SK-N-SH (cell line): ENCODE data around the gene ILK. TPM values are rescaled to one million over a fixed set of nuclear protein-coding genes. Genes with fewer than 3 reads are reported as not detected.

Experiments used
- CTCF ChIA-PET: fragments of 300-600, 350-600 bp; formaldehyde crosslinking; extraction: SDS; loops from one replicate; lab custom pipeline; 2021; lab: Yijun Ruan, JAX
- POLR2A ChIA-PET: fragments of 350-600 bp; sonication (Branson Sonifier 250); formaldehyde crosslinking; extraction: SDS; loops from one replicate; lab custom pipeline; 2020; ENCODE audit warnings: antibody characterized with exemption, inconsistent platforms; lab: Yijun Ruan, JAX
- DNase-seq: peaks from one replicate; pipeline ENCODE4 v3.0.0; 2012
- H2AFZ ChIP-seq: fragments of 200-600 bp; sonication (generic); 2 replicates; pipeline ENCODE4 v1.8.1; 2016; ENCODE audit warnings: antibody characterized with exemption, mild to moderate bottlenecking, low read depth
- H3F3A ChIP-seq: fragments of 200-600 bp; sonication (generic); replicated peaks from 2 replicates; pipeline ENCODE3; 2016; ENCODE audit warnings: antibody characterized with exemption, mild to moderate bottlenecking; ENCODE audit not compliant: insufficient read depth
- H3K27ac ChIP-seq, 2 experiments: fragments of 200-500 bp in 1 of 2; fragments of 200-600 bp in 1 of 2; sonication (Bioruptor generic) in 1 of 2; sonication (generic), shearing (Covaris generic) in 1 of 2; 2 replicates each; pipeline versions ENCODE4 v1.5.1 to v1.6.1; 2014 to 2016; ENCODE audit warnings: low read depth in 2 of 2, inconsistent platforms in 1 of 2, low read length in 1 of 2, mild to moderate bottlenecking in 1 of 2, mixed read lengths in 1 of 2
- H3K27me3 ChIP-seq: fragments of 200-600 bp; sonication (generic), shearing (Covaris generic); 2 replicates; pipeline ENCODE4 v1.6.1; 2016; ENCODE audit warnings: mixed run types; ENCODE audit not compliant: insufficient read depth
- H3K36me3 ChIP-seq, 2 experiments: fragments of 200-500 bp in 1 of 2; fragments of 200-600 bp in 1 of 2; sonication (Bioruptor generic) in 1 of 2; sonication (generic) in 1 of 2; replicated peaks in 1 of 2; 2 replicates each; pipeline versions ENCODE3 to v1.5.1; 2014 to 2016; ENCODE audit warnings: low read length in 1 of 2, mild to moderate bottlenecking in 1 of 2; ENCODE audit not compliant: insufficient read depth in 2 of 2, control insufficient read depth in 1 of 2
- H3K4me1 ChIP-seq, 2 experiments: fragments of 200-500 bp in 1 of 2; fragments of 200-600 bp in 1 of 2; sonication (Bioruptor generic) in 1 of 2; sonication (generic), shearing (Covaris generic) in 1 of 2; 2 replicates each; pipeline versions ENCODE4 v1.5.1 to v1.6.1; 2014 to 2016; ENCODE audit warnings: low read depth in 1 of 2, low read length in 1 of 2, mixed run types in 1 of 2; ENCODE audit not compliant: insufficient read depth in 2 of 2, control insufficient read depth in 1 of 2
- H3K4me2 ChIP-seq: fragments of 200-600 bp; sonication (generic), shearing (Covaris generic); 2 replicates; pipeline ENCODE4 v1.6.1; 2017; ENCODE audit warnings: mixed run types
- H3K4me3 ChIP-seq, 2 experiments: fragments of 200-500 bp in 1 of 2; fragments of 200-600 bp in 1 of 2; sonication (Bioruptor generic) in 1 of 2; sonication (generic), shearing (Covaris generic) in 1 of 2; 2 replicates each; pipeline versions ENCODE4 v1.5.1 to v1.8.1; 2014 to 2016; ENCODE audit warnings: low read depth in 2 of 2, inconsistent platforms in 1 of 2, low read length in 1 of 2, mild to moderate bottlenecking in 1 of 2, mixed read lengths in 1 of 2, moderate library complexity in 1 of 2
- H3K79me2 ChIP-seq: fragments of 200-600 bp; sonication (generic); 2 replicates; pipeline ENCODE4 v1.8.1; 2017; ENCODE audit warnings: mild to moderate bottlenecking; ENCODE audit not compliant: insufficient read depth
- H3K9ac ChIP-seq: fragments of 200-600 bp; sonication (generic); 2 replicates; pipeline ENCODE4 v1.6.1; 2017; ENCODE audit warnings: mixed run types
- H3K9me2 ChIP-seq: fragments of 200-600 bp; sonication (generic); 2 replicates; pipeline ENCODE4 v1.6.1; 2017; ENCODE audit warnings: mixed run types
- H3K9me3 ChIP-seq: fragments of 200-600 bp; sonication (generic); 2 replicates; pipeline ENCODE4 v1.6.1; 2017; ENCODE audit warnings: mixed run types, mild to moderate bottlenecking, moderate library complexity
- H4K20me1 ChIP-seq: fragments of 200-600 bp; sonication (generic); 2 replicates; pipeline ENCODE4 v1.6.1; 2017; ENCODE audit warnings: mild to moderate bottlenecking, mixed run types; ENCODE audit not compliant: insufficient read depth
- CTCF ChIP-seq: fragments of 200-600 bp; sonication (generic); IDR thresholded peaks from 2 replicates; pipeline ENCODE4 v1.6.1; 2017; ENCODE audit warnings: antibody characterized with exemption, mild to moderate bottlenecking, moderate library complexity
- ELF1 ChIP-seq: IDR thresholded peaks from 2 replicates; pipeline ENCODE4 v1.4.0; 2012
- EP300 ChIP-seq, 2 experiments: IDR thresholded peaks; 2 replicates each; pipeline versions ENCODE4 v1.4.0 to v1.6.1; 2012; ENCODE audit warnings: borderline replicate concordance in 1 of 2, low read depth in 1 of 2, low read length in 1 of 2
- FOSL2 ChIP-seq: IDR thresholded peaks from 2 replicates; pipeline ENCODE4 v1.4.0; 2012; ENCODE audit warnings: low read depth, mild to moderate bottlenecking, moderate library complexity, borderline replicate concordance
- FOXJ3 ChIP-seq: sonication (generic); formaldehyde crosslinking; IDR thresholded peaks from 2 replicates; pipeline ENCODE4 v1.5.1; 2020; ENCODE audit warnings: mild to moderate bottlenecking, missing genetic modification reagents
- GABPA ChIP-seq: IDR thresholded peaks from 2 replicates; pipeline ENCODE4 v1.4.0; 2012; ENCODE audit warnings: low read depth, mild to moderate bottlenecking
- IRF3 ChIP-seq: fragments of 150-350 bp; IDR thresholded peaks from 2 replicates; pipeline ENCODE4 v1.6.1; 2016; ENCODE audit warnings: mild to moderate bottlenecking, low read depth, low read length
- JUND ChIP-seq: IDR thresholded peaks from 2 replicates; pipeline ENCODE4 v1.4.0; 2012
- MXI1 ChIP-seq: IDR thresholded peaks from 2 replicates; pipeline ENCODE4 v1.6.1; 2012; ENCODE audit warnings: mild to moderate bottlenecking, low read depth, low read length, improper control_type of control experiment
- NFIC ChIP-seq: IDR thresholded peaks from 2 replicates; pipeline ENCODE4 v1.4.0; 2012; ENCODE audit warnings: borderline replicate concordance
- NRF1 ChIP-seq: IDR thresholded peaks from 2 replicates; pipeline ENCODE4 v1.6.1; 2012; ENCODE audit warnings: low read depth, mild to moderate bottlenecking, low read length
- PBX3 ChIP-seq: IDR thresholded peaks from 2 replicates; pipeline ENCODE4; 2012
- POLR2AphosphoS5 ChIP-seq: IDR thresholded peaks from 2 replicates; pipeline ENCODE4 v1.6.1; 2012; ENCODE audit warnings: low read depth, low read length
- RAD21 ChIP-seq: IDR thresholded peaks from 2 replicates; pipeline ENCODE4 v1.6.1; 2012; ENCODE audit warnings: mild to moderate bottlenecking, low read length
- RCOR1 ChIP-seq: fragments of 150-350 bp; IDR thresholded peaks from 2 replicates; pipeline ENCODE4 v1.6.1; 2017; ENCODE audit warnings: antibody characterized with exemption, low read length
- REST ChIP-seq: IDR thresholded peaks from 2 replicates; pipeline ENCODE4 v1.6.1; 2012; ENCODE audit warnings: mild to moderate bottlenecking, low read depth, low read length, moderate library complexity
- RFX5 ChIP-seq: IDR thresholded peaks from 2 replicates; pipeline ENCODE4 v1.6.1; 2012; ENCODE audit warnings: mild to moderate bottlenecking, improper control_type of control experiment, low read length
- RXRA ChIP-seq: IDR thresholded peaks from 2 replicates; pipeline ENCODE4 v1.4.0; 2012; ENCODE audit warnings: low read depth, mild to moderate bottlenecking, borderline replicate concordance
- SIN3A ChIP-seq: IDR thresholded peaks from 2 replicates; pipeline ENCODE4 v1.6.1; 2012; ENCODE audit warnings: low read depth, mild to moderate bottlenecking, low read length, moderate library complexity, borderline replicate concordance
- SMC3 ChIP-seq: IDR thresholded peaks from 2 replicates; pipeline ENCODE4 v1.6.1; 2012; ENCODE audit warnings: low read depth, low read length, improper control_type of control experiment
- USF1 ChIP-seq: IDR thresholded peaks from 2 replicates; pipeline ENCODE4 v1.4.0; 2012; ENCODE audit warnings: low read depth, borderline replicate concordance
- WGBS: methylation state at CpG from one replicate; pipeline ENCODE4 v1.1.6; 2017; ENCODE audit warnings: low lambda C conversion rate; 5-methylcytosine and 5-hydroxymethylcytosine counted together
- polyA plus RNA-seq, 3 experiments: library from polyadenylated mRNA; depleted of rRNA; stranded (reverse); fragments of >200 nt; gene quantifications; 2 replicates each; pipeline ENCODE4 v1.2.3, GENCODE V29; 2012
- TF ChIP-seq, protein P1 (sequence below): IDR thresholded peaks from 2 replicates; pipeline ENCODE4 v1.4.0; 2012; ENCODE audit warnings: low read depth

Gene ILK
- 241 and 268 TPM in 2 replicates for polyA plus RNA-seq (2012; rRNA removed)
- polyA plus RNA-seq (2012; cell fraction: cytosol; rRNA removed): 142 and 187 TPM in 2 replicates
- 370 and 429 TPM in 2 replicates for polyA plus RNA-seq (2012; cell fraction: nucleus; rRNA removed)

GRCh38 chr11:6603287-6604080 lies at the start of gene ILK, which contains the start of gene RRP8:
Gene ILK (plus strand): TSS chr11:6603774. CDS start chr11:6604272, 498 bp downstream.
Gene RRP8 (minus strand): TSS chr11:6603616. CDS start chr11:6603502, 114 bp downstream.
- H3K27me3 ChIP-seq: no peaks in the 10 kb centered on the region
- peak within 1 kb of the TSS; percentile 92 for H3K9ac ChIP-seq
- WGBS: 1% methylated on average over 33 of the region's 72 CpGs
- H3K9me2 ChIP-seq: no peaks in the 10 kb centered on the region
- POLR2A ChIA-PET: interaction anchor here (1.0 to 3.0 kb wide), 4 partner anchors 9 to 80 kb away, joined by 3 to 15 read pairs (median 6); partner anchors contain the start of genes MRPL17, TAF10 and TPP1
- H3K27ac ChIP-seq: peak within 1 kb of the TSS; percentile 79 to 91
- H3F3A ChIP-seq: peaks cover 34% of the 10 kb centered on the region
- peaks cover 24 to 44% of the 10 kb centered on the region in 2 experiments for H3K36me3 ChIP-seq
- CTCF ChIA-PET: interaction anchor here (0.6 to 2.2 kb wide), 10 partner anchors 9 to 224 kb away, joined by 3 to 13 read pairs (median 6); partner anchors contain the start of genes MRPL17 and TAF10
- H3K4me1 ChIP-seq: peaks cover 26 to 40% of the 10 kb centered on the region in 2 experiments
- H3K79me2 ChIP-seq: peaks cover 95% of the 10 kb centered on the region
- peak; percentile 96 for DNase-seq
- H4K20me1 ChIP-seq: no peaks in the 10 kb centered on the region; the same call in 1 of the 2 replicates
- peak within 1 kb of the TSS; percentile 86 for H3K4me2 ChIP-seq
- H3K9me3 ChIP-seq: no peaks in the 10 kb centered on the region
- peak within 1 kb of the TSS; percentile 75 for H2AFZ ChIP-seq
- peak within 1 kb of the TSS; percentile 67 to 95 for H3K4me3 ChIP-seq
- TF ChIP-seq EP300 (IDR thresholded peaks at IDR 0.05; ENCODE audit: borderline replicate concordance in 1 of 2, low read depth in 1 of 2, low read length in 1 of 2) (peak; percentile 8 to 35; a peak in 2 of 4 replicates), MXI1 (peak; percentile 99), RCOR1 (0 out of 2 replicates have a peak, but pooled peaks have one; percentile 34), USF1 (no peak; the same call in 1 of the 2 replicates), GABPA (peak; percentile 76), NRF1 (peak; percentile 26; the same call in 1 of the 2 replicates), ELF1 (peak; percentile 91), NFIC (0 out of 2 replicates have a peak, but pooled peaks have one; percentile 15), FOSL2 (no peak; the same call in 1 of the 2 replicates), REST (no peak), RFX5 (peak; percentile 75; the same call in 1 of the 2 replicates), SMC3 (no peak; the same call in none of the 2 replicates), RXRA (no peak), SIN3A (peak; percentile 99), IRF3 (no peak), FOXJ3 (CRISPR knock-in tag) (peak; percentile 70; the same call in 1 of the 2 replicates), JUND (no peak), CTCF (no peak; the same call in 1 of the 2 replicates), RAD21 (peak; percentile 5; the same call in 1 of the 2 replicates), POLR2AphosphoS5 (peak; percentile 77), PBX3 (peak; percentile 70)
- TF ChIP-seq, protein P1, sequence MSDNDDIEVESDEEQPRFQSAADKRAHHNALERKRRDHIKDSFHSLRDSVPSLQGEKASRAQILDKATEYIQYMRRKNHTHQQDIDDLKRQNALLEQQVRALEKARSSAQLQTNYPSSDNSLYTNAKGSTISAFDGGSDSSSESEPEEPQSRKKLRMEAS: peak; percentile 97
